HEK293 (cell line): ENCODE data around the gene BMPR1A.

ENCODE experiments used
- CTCF ChIP-seq: fragments of 450-650 bp; formaldehyde crosslinking; IDR thresholded peaks from 2 replicates; pipeline ENCODE4 v1.5.1; 2016; ENCODE audit warnings: missing biosample characterization, missing genetic modification characterization
- GLI2 ChIP-seq: fragments of 450-650 bp; formaldehyde crosslinking; IDR thresholded peaks from 2 replicates; pipeline ENCODE4; 2017; ENCODE audit warnings: missing biosample characterization, missing genetic modification characterization, low read depth, borderline replicate concordance
- KLF10 ChIP-seq: fragments of 450-650 bp; IDR thresholded peaks from 2 replicates; pipeline ENCODE4 v1.5.1; 2018; ENCODE audit warnings: missing biosample characterization, mild to moderate bottlenecking, missing genetic modification characterization
- ZNF274 ChIP-seq, 2 experiments: fragments of 200-500 bp in 1 of 2; fragments of 450-650 bp in 1 of 2; sonication (Bioruptor generic) in 1 of 2; formaldehyde crosslinking in 1 of 2; IDR thresholded peaks; 2 replicates each; pipeline versions ENCODE4 v1.5.1 to v1.6.1; 2014 to 2016; ENCODE audit warnings: borderline replicate concordance in 1 of 2, inconsistent platforms in 1 of 2, low read length in 1 of 2, missing biosample characterization in 1 of 2, missing genetic modification characterization in 1 of 2
- ZNF366 ChIP-seq: fragments of 450-650 bp; formaldehyde crosslinking; conservative IDR thresholded peaks from 2 replicates; pipeline ENCODE4 v1.5.1; 2016; ENCODE audit warnings: missing biosample characterization, missing genetic modification characterization
- ZNF510 ChIP-seq: fragments of 450-650 bp; formaldehyde crosslinking; IDR thresholded peaks from 2 replicates; pipeline ENCODE4 v1.5.1; 2018; ENCODE audit warnings: mild to moderate bottlenecking, missing genetic modification characterization, missing biosample characterization; ENCODE audit not compliant: insufficient replicate concordance
- ZNF544 ChIP-seq: fragments of 450-650 bp; formaldehyde crosslinking; IDR thresholded peaks from 2 replicates; pipeline ENCODE4 v1.5.0; 2017; ENCODE audit warnings: missing biosample characterization, missing genetic modification characterization
- ZNF596 ChIP-seq: fragments of 450-650 bp; IDR thresholded peaks from 2 replicates; pipeline ENCODE4 v1.5.0; 2018; ENCODE audit warnings: missing biosample characterization, mild to moderate bottlenecking, missing genetic modification characterization, moderate library complexity
- ZNF600 ChIP-seq: fragments of 450-650 bp; formaldehyde crosslinking; IDR thresholded peaks from 2 replicates; pipeline ENCODE4 v1.5.1; 2016; ENCODE audit warnings: missing biosample characterization, missing genetic modification characterization
- ZNF792 ChIP-seq: fragments of 450-650 bp; formaldehyde crosslinking; IDR thresholded peaks from 2 replicates; pipeline ENCODE4 v1.5.1; 2016; ENCODE audit warnings: missing biosample characterization, missing genetic modification characterization
- ZNF837 ChIP-seq: fragments of 450-650 bp; formaldehyde crosslinking; IDR thresholded peaks from 2 replicates; pipeline ENCODE4 v1.5.1; 2016; ENCODE audit warnings: missing biosample characterization, missing genetic modification characterization

DNA sequence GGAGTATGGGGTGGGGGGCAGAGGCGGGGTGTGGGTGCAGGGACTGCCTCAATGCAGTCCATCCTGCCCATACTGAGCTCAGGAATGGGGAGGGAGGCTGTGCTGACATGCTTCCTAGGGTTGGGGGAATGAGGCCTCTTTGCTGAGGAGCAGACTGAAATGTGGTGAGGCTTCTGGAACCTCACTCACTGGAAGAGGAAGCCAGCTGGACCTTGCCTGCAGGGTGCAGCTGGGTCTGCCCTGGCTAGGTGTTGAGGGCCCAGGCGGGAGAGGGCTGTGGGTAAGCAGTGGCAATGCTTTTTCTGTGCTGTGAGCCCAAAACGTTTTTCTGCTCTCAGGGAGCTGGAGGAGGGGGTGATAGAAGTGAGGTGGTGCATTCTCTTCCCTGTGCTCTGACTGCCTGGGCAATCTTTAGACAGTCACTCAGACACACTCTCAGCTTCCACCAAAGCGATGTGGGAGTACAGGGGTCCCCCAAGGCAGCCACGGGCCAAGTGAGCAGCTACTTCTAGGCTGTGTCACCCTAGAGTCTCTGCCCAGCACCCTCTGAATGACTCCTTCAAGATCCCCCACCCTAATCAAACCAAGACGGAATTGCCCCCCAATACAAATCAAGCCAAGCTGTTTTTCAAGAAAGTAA lies 41.1 kb upstream of the BMPR1A start:
- TF ChIP-seq ZNF600, result no peak
- no peak for TF ChIP-seq ZNF510
- no peak for TF ChIP-seq ZNF792 (tag by site-specific recombination)
- no peak for TF ChIP-seq KLF10
- TF ChIP-seq CTCF (tag by site-specific recombination), result no peak
- no peak for TF ChIP-seq ZNF544 (tag by site-specific recombination)
- no peak for TF ChIP-seq GLI2 (tag by site-specific recombination)
- no peak for TF ChIP-seq ZNF837 (tag by site-specific recombination)
- TF ChIP-seq ZNF366, result no peak
- TF ChIP-seq ZNF596 (tag by site-specific recombination), result no peak
- TF ChIP-seq ZNF274 (IDR thresholded peaks at IDR 0.05; ENCODE audit: low read length), result no peak
- TF ChIP-seq ZNF274 (tag by site-specific recombination; IDR thresholded peaks at IDR 0.05; ENCODE audit: borderline replicate concordance), result no peak
